Measurements from ENCODE around the gene NTNG2.

DNA sequence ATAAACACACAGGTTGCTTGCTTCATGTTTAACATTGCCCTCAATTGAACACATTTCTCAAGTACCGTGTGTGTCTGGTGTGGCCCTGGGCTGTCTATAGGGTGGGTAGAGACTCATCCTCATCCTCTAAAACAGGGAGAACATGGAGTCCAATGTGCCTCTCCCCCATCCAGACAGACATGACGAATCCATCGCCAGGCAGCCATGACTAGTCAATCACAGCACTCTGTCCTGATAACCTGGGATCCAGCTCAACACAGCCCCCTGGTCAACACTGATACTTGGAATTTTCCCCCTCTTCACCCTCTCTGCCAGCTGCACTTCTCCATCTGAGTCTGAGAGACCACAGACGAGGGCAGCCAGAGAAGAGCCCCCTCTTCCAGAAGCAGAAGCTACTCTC, 10.7 kb upstream of the NTNG2 start:
- TF ChIP-seq, protein P1, sequence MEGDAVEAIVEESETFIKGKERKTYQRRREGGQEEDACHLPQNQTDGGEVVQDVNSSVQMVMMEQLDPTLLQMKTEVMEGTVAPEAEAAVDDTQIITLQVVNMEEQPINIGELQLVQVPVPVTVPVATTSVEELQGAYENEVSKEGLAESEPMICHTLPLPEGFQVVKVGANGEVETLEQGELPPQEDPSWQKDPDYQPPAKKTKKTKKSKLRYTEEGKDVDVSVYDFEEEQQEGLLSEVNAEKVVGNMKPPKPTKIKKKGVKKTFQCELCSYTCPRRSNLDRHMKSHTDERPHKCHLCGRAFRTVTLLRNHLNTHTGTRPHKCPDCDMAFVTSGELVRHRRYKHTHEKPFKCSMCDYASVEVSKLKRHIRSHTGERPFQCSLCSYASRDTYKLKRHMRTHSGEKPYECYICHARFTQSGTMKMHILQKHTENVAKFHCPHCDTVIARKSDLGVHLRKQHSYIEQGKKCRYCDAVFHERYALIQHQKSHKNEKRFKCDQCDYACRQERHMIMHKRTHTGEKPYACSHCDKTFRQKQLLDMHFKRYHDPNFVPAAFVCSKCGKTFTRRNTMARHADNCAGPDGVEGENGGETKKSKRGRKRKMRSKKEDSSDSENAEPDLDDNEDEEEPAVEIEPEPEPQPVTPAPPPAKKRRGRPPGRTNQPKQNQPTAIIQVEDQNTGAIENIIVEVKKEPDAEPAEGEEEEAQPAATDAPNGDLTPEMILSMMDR (conservative IDR thresholded peaks at IDR 0.05 in 1 of 2, IDR thresholded peaks at IDR 0.05 in 1 of 2; ENCODE audit: extremely low read depth in 1 of 2, insufficient read depth in 1 of 2, low read depth in 1 of 2, low read length in 2 of 2), result no peak
- no peak for TF ChIP-seq EZH2 (IDR thresholded peaks at IDR 0.05; ENCODE audit: borderline replicate concordance, low read length)
